Endothelial cell of umbilical vein (primary cell): ENCODE results near the gene CRYBG3. TPM values are rescaled to one million over a fixed set of nuclear protein-coding genes. Genes with fewer than 3 reads are reported as not detected.

Source experiments
- BruUV-seq: library from RNA; stranded (reverse); fragments of 400-500 nt; replicated peaks from 2 replicates; lab custom pipeline; 2021; lab: Mats Ljungman, UMichigan
- CTCF ChIA-PET: fragments of 300-600, 350-600 bp; sonication (Branson Sonifier 250); formaldehyde crosslinking; loops from one replicate; lab custom pipeline; 2021; ENCODE audit warnings: antibody characterized with exemption, inconsistent platforms; lab: Charles Lee
- POLR2A ChIA-PET: fragments of 300-600, 350-600 bp; sonication (Branson Sonifier 250); formaldehyde crosslinking; loops from one replicate; lab custom pipeline; 2021; ENCODE audit warnings: antibody characterized with exemption, inconsistent platforms; lab: Charles Lee
- DNase-seq: peaks from one replicate; pipeline ENCODE4 v3.0.0-alpha.2; 2011; ENCODE audit warnings: low read depth, low spot score
- FAIRE-seq: peaks from 2 replicates; lab custom pipeline; 2011; peaks lifted over from hg19 to GRCh38; lab: Jason Lieb, UNC
- H2AFZ ChIP-seq: 2 replicates; pipeline ENCODE4 v1.6.0; 2012; ENCODE audit warnings: low read depth, low read length, control low read depth, inconsistent platforms
- H3K27ac ChIP-seq: 2 replicates; pipeline ENCODE4 v1.5.1; 2011; ENCODE audit warnings: low read depth, mild to moderate bottlenecking, control low read depth, low read length, moderate library complexity; ENCODE audit not compliant: insufficient read depth
- H3K27me3 ChIP-seq, 2 experiments: 2 replicates each; pipeline versions ENCODE4 v1.6.0 to v1.6.1; 2011; ENCODE audit warnings: low read length in 2 of 2, mixed read lengths in 1 of 2; ENCODE audit not compliant: control insufficient read depth in 2 of 2, insufficient read depth in 2 of 2
- H3K36me3 ChIP-seq, 2 experiments: 2 replicates in 1 of 2; 3 replicates in 1 of 2; pipeline ENCODE4 v1.5.1; 2011; ENCODE audit warnings: low read length in 2 of 2, mild to moderate bottlenecking in 1 of 2, moderate library complexity in 1 of 2; ENCODE audit not compliant: control insufficient read depth in 2 of 2, insufficient read depth in 2 of 2; ENCODE audit errors: extremely low read depth in 1 of 2
- H3K4me1 ChIP-seq: 3 replicates; pipeline ENCODE4 v1.5.1; 2011; ENCODE audit warnings: mild to moderate bottlenecking, low read length; ENCODE audit not compliant: control insufficient read depth, insufficient read depth; ENCODE audit errors: extremely low read depth
- H3K4me2 ChIP-seq: 2 replicates; pipeline ENCODE4 v1.6.1; 2011; ENCODE audit warnings: low read length, control low read depth, mixed read lengths; ENCODE audit not compliant: insufficient read depth
- H3K4me3 ChIP-seq, 3 experiments: fragments of 200-600 bp in 1 of 3; sonication (generic), shearing (Covaris generic) in 1 of 3; replicated peaks in 1 of 3; 2 replicates each; pipeline ENCODE4 v1.5.1; 2011 to 2016; ENCODE audit warnings: control low read depth in 3 of 3, low read length in 3 of 3, mild to moderate bottlenecking in 2 of 3, inconsistent platforms in 1 of 3, low read depth in 1 of 3, moderate library complexity in 1 of 3; ENCODE audit not compliant: insufficient read depth in 1 of 3
- H3K79me2 ChIP-seq: 2 replicates; pipeline ENCODE4 v1.6.0; 2012; ENCODE audit warnings: low read length, inconsistent platforms; ENCODE audit not compliant: control insufficient read depth, insufficient read depth
- H3K9ac ChIP-seq: replicated peaks from 2 replicates; pipeline ENCODE3; 2011; ENCODE audit warnings: low read length, control low read depth; ENCODE audit not compliant: insufficient read depth; ENCODE audit errors: extremely low read depth
- H3K9me1 ChIP-seq: replicated peaks from 3 replicates; pipeline ENCODE4 v1.6.0; 2011; ENCODE audit warnings: mild to moderate bottlenecking, low read length; ENCODE audit not compliant: control insufficient read depth, insufficient read depth; ENCODE audit errors: extremely low read depth
- H3K9me3 ChIP-seq: replicated peaks from 2 replicates; pipeline ENCODE4 v1.5.1; 2012; ENCODE audit warnings: low read length, inconsistent platforms; ENCODE audit not compliant: control insufficient read depth, insufficient read depth
- H4K20me1 ChIP-seq: replicated peaks from 2 replicates; pipeline ENCODE3; 2011; ENCODE audit warnings: mild to moderate bottlenecking, low read length; ENCODE audit not compliant: control insufficient read depth, insufficient read depth; ENCODE audit errors: extremely low read depth
- EZH2 ChIP-seq: IDR thresholded peaks from 2 replicates; pipeline ENCODE4 v1.6.1; 2012; ENCODE audit warnings: borderline replicate concordance, low read depth, mild to moderate bottlenecking, moderate library complexity, low read length, inconsistent platforms; ENCODE audit not compliant: severe bottlenecking
- FOS ChIP-seq: IDR thresholded peaks from 2 replicates; pipeline ENCODE4 v1.6.1; 2011; ENCODE audit warnings: mild to moderate bottlenecking, low read length, moderate library complexity, borderline replicate concordance; ENCODE audit not compliant: insufficient read depth
- JUN ChIP-seq: IDR thresholded peaks from 2 replicates; pipeline ENCODE4 v1.6.1; 2011; ENCODE audit warnings: borderline replicate concordance, low read depth; ENCODE audit not compliant: insufficient read length, insufficient read depth
- MYC ChIP-seq: IDR thresholded peaks from one replicate; pipeline ENCODE4 v1.6.1; 2011; ENCODE audit warnings: mild to moderate bottlenecking, low read depth, low read length
- POLR2A ChIP-seq: IDR thresholded peaks from 2 replicates; pipeline ENCODE4 v1.6.1; 2012; ENCODE audit warnings: low read depth, mild to moderate bottlenecking, control low read depth, low read length
- POLR2AphosphoS5 ChIP-seq: IDR thresholded peaks from 2 replicates; pipeline ENCODE4 v1.6.1; 2012; ENCODE audit warnings: low read depth, mild to moderate bottlenecking, control low read depth, low read length, moderate library complexity; ENCODE audit not compliant: insufficient read depth
- dilution Hi-C: fragments of 300-500 bp; cut with MboI; formaldehyde crosslinking; loops from one replicate; pipeline ENCODE4 v1.15.0; 2019; ENCODE audit warnings: low sequenced_read_pairs; ENCODE audit not compliant: extremely low pct_ligation_motif_present
- intact Hi-C: fragments of 100-400 bp; cut with micrococcal nuclease; formaldehyde crosslinking; loops from one replicate; pipeline ENCODE4 v1.10.0; 2022
- polyA plus RNA-seq, 4 experiments: library from polyadenylated mRNA; depleted of rRNA in 3 of 4; stranded (reverse) in 3 of 4; unstranded in 1 of 4; fragments of >200 nt; gene quantifications; 2 replicates each; pipeline versions ENCODE4 v1.2.1 to v1.2.3, GENCODE V29; 2011 to 2012; ENCODE audit warnings: missing spikeins in 1 of 4
- total RNA-seq: library from RNA; stranded (reverse); gene quantifications from 2 replicates; pipeline ENCODE4 v1.2.3, GENCODE V29; 2021
- TF ChIP-seq, protein P1 (sequence below): IDR thresholded peaks from 2 replicates; pipeline ENCODE4 v1.6.1; 2011; ENCODE audit not compliant: insufficient read depth, insufficient read length
- TF ChIP-seq, protein P2 (sequence below), 2 donors: IDR thresholded peaks; 1 replicate in 1 of 2; 2 replicates in 1 of 2; pipeline ENCODE4 v1.5.1; 2011; ENCODE audit warnings: low read length in 2 of 2, mild to moderate bottlenecking in 2 of 2, moderate library complexity in 2 of 2, control low read depth in 1 of 2, inconsistent platforms in 1 of 2, low read depth in 1 of 2; ENCODE audit not compliant: insufficient read depth in 1 of 2; ENCODE audit errors: extremely low read depth in 1 of 2

The CRYBG3 gene
- total and polyA plus RNA-seq, 2 donors (not counting 3 experiments of a cell fraction or from before 2014, with no cell fraction given) = 2.8 to 15.0 TPM

DNA sequence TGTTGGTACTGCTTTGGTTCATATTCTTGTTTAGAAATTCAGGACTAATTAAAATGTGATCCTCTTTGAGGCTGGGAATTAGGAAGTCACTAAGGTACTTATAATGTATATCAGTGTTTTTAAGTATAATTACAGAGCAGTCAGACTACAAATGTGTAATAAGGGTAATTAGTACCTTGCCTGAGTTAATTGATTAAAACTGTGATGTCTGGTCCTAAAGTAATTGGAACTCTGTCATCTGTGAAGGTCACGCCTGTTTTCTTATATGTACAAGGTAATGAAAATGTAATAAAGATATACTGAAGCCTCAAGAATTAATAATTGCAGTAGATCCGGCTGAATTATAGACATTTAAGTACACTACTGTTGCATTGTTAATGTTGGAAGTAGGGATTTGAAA is 117.6 kb downstream of the CRYBG3 start:
- H3K4me1 ChIP-seq = no peaks in the 10 kb centered on the region
- peaks cover 8 to 14% of the 10 kb centered on the region in 2 experiments for H3K36me3 ChIP-seq
- intact Hi-C loops = no loop called here
- H3K9me3 ChIP-seq = no peaks in the 10 kb centered on the region
- no peak overlapping the region for H3K4me3 ChIP-seq
- H3K27me3 ChIP-seq = no peaks in the 10 kb centered on the region
- ChIA-PET POLR2A (no interaction called here), CTCF (no interaction called here)
- BruUV-seq = no TSS peak
- FAIRE-seq = no peak
- dilution Hi-C loops = no loop called here
- no peaks in the 10 kb centered on the region for H4K20me1 ChIP-seq
- no peak overlapping the region for H3K4me2 ChIP-seq
- no peak for DNase-seq
- TF ChIP-seq, protein P1, sequence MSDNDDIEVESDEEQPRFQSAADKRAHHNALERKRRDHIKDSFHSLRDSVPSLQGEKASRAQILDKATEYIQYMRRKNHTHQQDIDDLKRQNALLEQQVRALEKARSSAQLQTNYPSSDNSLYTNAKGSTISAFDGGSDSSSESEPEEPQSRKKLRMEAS = no peak
- TF ChIP-seq MYC (no peak), EZH2 (no peak), POLR2AphosphoS5 (no peak), POLR2A (no peak), JUN (no peak), FOS (no peak)
- TF ChIP-seq, protein P2, sequence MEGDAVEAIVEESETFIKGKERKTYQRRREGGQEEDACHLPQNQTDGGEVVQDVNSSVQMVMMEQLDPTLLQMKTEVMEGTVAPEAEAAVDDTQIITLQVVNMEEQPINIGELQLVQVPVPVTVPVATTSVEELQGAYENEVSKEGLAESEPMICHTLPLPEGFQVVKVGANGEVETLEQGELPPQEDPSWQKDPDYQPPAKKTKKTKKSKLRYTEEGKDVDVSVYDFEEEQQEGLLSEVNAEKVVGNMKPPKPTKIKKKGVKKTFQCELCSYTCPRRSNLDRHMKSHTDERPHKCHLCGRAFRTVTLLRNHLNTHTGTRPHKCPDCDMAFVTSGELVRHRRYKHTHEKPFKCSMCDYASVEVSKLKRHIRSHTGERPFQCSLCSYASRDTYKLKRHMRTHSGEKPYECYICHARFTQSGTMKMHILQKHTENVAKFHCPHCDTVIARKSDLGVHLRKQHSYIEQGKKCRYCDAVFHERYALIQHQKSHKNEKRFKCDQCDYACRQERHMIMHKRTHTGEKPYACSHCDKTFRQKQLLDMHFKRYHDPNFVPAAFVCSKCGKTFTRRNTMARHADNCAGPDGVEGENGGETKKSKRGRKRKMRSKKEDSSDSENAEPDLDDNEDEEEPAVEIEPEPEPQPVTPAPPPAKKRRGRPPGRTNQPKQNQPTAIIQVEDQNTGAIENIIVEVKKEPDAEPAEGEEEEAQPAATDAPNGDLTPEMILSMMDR (IDR thresholded peaks at IDR 0.05; ENCODE audit: extremely low read depth in 1 of 2, insufficient read depth in 1 of 2, low read depth in 1 of 2, low read length in 2 of 2) = no peak
- no peak overlapping the region for H2AFZ ChIP-seq
- H3K27ac ChIP-seq = no peak overlapping the region
- H3K9me1 ChIP-seq = no peaks in the 10 kb centered on the region
- H3K79me2 ChIP-seq = no peaks in the 10 kb centered on the region
- H3K9ac ChIP-seq = no peak overlapping the region
